ENCODE measurements around the gene MAP3K4. TPM values are rescaled to one million over a fixed set of nuclear protein-coding genes. Genes with fewer than 3 reads are reported as not detected.

Gene MAP3K4
- polyA plus RNA-seq, 3 donors, result 3.2 to 12.3 (median 3.5) TPM

DNA sequence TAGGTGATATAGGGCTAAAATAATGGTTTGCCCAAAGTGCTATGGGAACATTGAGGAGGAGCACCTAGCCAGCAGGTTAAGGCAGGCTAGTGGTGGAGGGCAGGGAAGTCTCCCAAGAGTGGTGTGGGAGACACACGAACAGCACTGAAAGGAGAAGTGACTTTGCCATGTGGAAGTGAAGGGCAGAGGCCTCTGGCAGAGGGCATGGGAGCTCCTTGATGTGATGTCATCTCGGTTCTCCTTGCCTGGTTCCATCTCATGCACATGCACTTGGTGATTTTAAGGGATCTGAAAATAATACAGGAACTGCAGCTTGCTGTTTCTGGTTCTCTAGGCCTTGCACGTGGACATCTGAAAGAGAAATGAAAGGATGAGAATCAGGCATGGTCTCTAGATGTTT is 4.7 kb upstream of the MAP3K4 start:
- peaks cover 13% of the 10 kb centered on the region for H3K4me1 Mint-ChIP-seq
- no peak overlapping the region for H3K4me2 ChIP-seq (replicated peaks; ENCODE audit: extremely low read depth, low read length, poor library complexity, severe bottlenecking)
- peaks cover under 1% of the 10 kb centered on the region for H3K79me2 ChIP-seq (ENCODE audit: insufficient read depth, low read length)
- no peak overlapping the region for H2AFZ ChIP-seq (ENCODE audit: insufficient read depth, low read depth, low read length, poor library complexity, severe bottlenecking)
- intact Hi-C loops (cut with micrococcal nuclease), result no loop called here
- H4K20me1 ChIP-seq (ENCODE audit: insufficient read depth, low read length), result no peaks in the 10 kb centered on the region
- peak; percentile 32 to 65 (median 36) for DNase-seq
- H3K4me3 ChIP-seq (replicated peaks in 1 of 3; ENCODE audit: low read depth in 2 of 3, low read length in 3 of 3), result no peak overlapping the region
- peaks cover 7 to 8% of the 10 kb centered on the region in 2 donors for H3K4me1 ChIP-seq (ENCODE audit: control insufficient read depth in 1 of 2, insufficient read depth in 2 of 2, low read length in 2 of 2)
- no peak overlapping the region for H3K27ac ChIP-seq (ENCODE audit: low read depth in 1 of 2, low read length in 2 of 2)
- H3K9ac ChIP-seq (ENCODE audit: insufficient read depth, low read length, poor library complexity, severe bottlenecking), result no peak overlapping the region
- TF ChIP-seq, protein P1, sequence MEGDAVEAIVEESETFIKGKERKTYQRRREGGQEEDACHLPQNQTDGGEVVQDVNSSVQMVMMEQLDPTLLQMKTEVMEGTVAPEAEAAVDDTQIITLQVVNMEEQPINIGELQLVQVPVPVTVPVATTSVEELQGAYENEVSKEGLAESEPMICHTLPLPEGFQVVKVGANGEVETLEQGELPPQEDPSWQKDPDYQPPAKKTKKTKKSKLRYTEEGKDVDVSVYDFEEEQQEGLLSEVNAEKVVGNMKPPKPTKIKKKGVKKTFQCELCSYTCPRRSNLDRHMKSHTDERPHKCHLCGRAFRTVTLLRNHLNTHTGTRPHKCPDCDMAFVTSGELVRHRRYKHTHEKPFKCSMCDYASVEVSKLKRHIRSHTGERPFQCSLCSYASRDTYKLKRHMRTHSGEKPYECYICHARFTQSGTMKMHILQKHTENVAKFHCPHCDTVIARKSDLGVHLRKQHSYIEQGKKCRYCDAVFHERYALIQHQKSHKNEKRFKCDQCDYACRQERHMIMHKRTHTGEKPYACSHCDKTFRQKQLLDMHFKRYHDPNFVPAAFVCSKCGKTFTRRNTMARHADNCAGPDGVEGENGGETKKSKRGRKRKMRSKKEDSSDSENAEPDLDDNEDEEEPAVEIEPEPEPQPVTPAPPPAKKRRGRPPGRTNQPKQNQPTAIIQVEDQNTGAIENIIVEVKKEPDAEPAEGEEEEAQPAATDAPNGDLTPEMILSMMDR (IDR thresholded peaks at IDR 0.05), result no peak
- WGBS (ENCODE audit: insufficient coverage), result 25% methylated on average over 2 of the region's 3 CpGs
- H3K9me3 Mint-ChIP-seq, result peaks cover 19 to 30% (median 24%) of the 10 kb centered on the region in 7 donors
- H3K9me3 ChIP-seq (replicated peaks in 1 of 2; ENCODE audit: control insufficient read depth in 1 of 2, insufficient read depth in 1 of 2, low read length in 2 of 2), result peaks cover 14 to 19% of the 10 kb centered on the region in 2 donors
- H3K4me3 Mint-ChIP-seq, result no peak overlapping the region
- no peaks in the 10 kb centered on the region for H3K36me3 ChIP-seq (replicated peaks in 1 of 2; ENCODE audit: control insufficient read depth in 1 of 2, insufficient read depth in 2 of 2, low read length in 2 of 2)
- peaks cover 4 to 13% (median 6%) of the 10 kb centered on the region in 3 donors for H3K27me3 Mint-ChIP-seq (ENCODE audit: low read depth in 3 of 3)
- H3K27me3 ChIP-seq (ENCODE audit: control insufficient read depth in 2 of 2, insufficient read depth in 2 of 2, low read length in 2 of 2), result peaks cover 3 to 5% of the 10 kb centered on the region in 2 donors
- peaks cover 0 to 4% of the 10 kb centered on the region in 2 donors for H3K36me3 Mint-ChIP-seq
- H3K27ac Mint-ChIP-seq, result peak overlapping the region in 2 of 7 donors; percentile 6 to 21

DNA sequence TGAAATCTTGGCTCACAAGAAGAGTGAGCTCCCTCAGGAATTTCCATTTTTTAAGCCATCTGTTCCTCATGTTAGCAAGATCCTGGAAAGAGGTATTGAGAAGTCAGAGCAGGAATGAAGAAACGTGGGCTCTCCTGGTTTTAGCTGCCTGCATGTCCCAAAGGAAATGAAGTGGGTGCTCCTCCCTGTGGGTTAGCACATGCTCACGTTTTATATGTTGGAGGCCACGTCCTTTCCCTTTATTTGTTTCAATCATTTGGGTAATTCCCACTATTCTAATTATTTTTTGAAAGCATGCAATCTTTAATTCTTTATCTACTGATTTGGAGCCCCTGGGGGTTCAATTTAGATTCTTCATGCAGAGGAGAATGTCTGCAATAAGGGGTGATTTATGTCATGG is 4.3 kb upstream of the MAP3K4 start:
- Mint-ChIP-seq H3K36me3 (peaks cover 0 to 4% of the 10 kb centered on the region in 2 donors), H3K4me1 (peaks cover 14% of the 10 kb centered on the region), H3K9me3 (peaks cover 16 to 27% (median 24%) of the 10 kb centered on the region in 7 donors), H3K27me3 (ENCODE audit: low read depth in 3 of 3) (peaks cover 4 to 13% (median 6%) of the 10 kb centered on the region in 3 donors), H3K4me3 (no peak overlapping the region), H3K27ac (no peak overlapping the region)
- no peak overlapping the region for H3K27ac ChIP-seq (ENCODE audit: low read depth in 1 of 2, low read length in 2 of 2)
- intact Hi-C loops (cut with micrococcal nuclease), result no loop called here
- no peak overlapping the region for H2AFZ ChIP-seq (ENCODE audit: insufficient read depth, low read depth, low read length, poor library complexity, severe bottlenecking)
- H3K27me3 ChIP-seq (ENCODE audit: control insufficient read depth in 2 of 2, insufficient read depth in 2 of 2, low read length in 2 of 2), result peaks cover 3 to 5% of the 10 kb centered on the region in 2 donors
- TF ChIP-seq, protein P1 (IDR thresholded peaks at IDR 0.05), result no peak
- peaks cover 5% of the 10 kb centered on the region for H3K79me2 ChIP-seq (ENCODE audit: insufficient read depth, low read length)
- H3K4me2 ChIP-seq (replicated peaks; ENCODE audit: extremely low read depth, low read length, poor library complexity, severe bottlenecking), result no peak overlapping the region
- H4K20me1 ChIP-seq (ENCODE audit: insufficient read depth, low read length), result no peaks in the 10 kb centered on the region
- no peak overlapping the region for H3K4me3 ChIP-seq (replicated peaks in 1 of 3; ENCODE audit: low read depth in 2 of 3, low read length in 3 of 3)
- no peak for DNase-seq
- peaks cover 14 to 19% of the 10 kb centered on the region in 2 donors for H3K9me3 ChIP-seq (replicated peaks in 1 of 2; ENCODE audit: control insufficient read depth in 1 of 2, insufficient read depth in 1 of 2, low read length in 2 of 2)
- H3K4me1 ChIP-seq (ENCODE audit: control insufficient read depth in 1 of 2, insufficient read depth in 2 of 2, low read length in 2 of 2), result peaks cover 9 to 11% of the 10 kb centered on the region in 2 donors
- WGBS (ENCODE audit: insufficient coverage), result 70% methylated on average over 1 of the region's 3 CpGs
- H3K36me3 ChIP-seq (replicated peaks in 1 of 2; ENCODE audit: control insufficient read depth in 1 of 2, insufficient read depth in 2 of 2, low read length in 2 of 2), result no peaks in the 10 kb centered on the region
- H3K9ac ChIP-seq (ENCODE audit: insufficient read depth, low read length, poor library complexity, severe bottlenecking), result no peak overlapping the region

Measured in CD14-positive monocyte (primary cell).